HL-60 (cell line): Measurements from ENCODE around the gene DUSP1.

ENCODE experiments used
- DNase-seq, 2 experiments: peaks; one replicate each; pipeline ENCODE4 v3.0.0-alpha.2; 2010 to 2020; ENCODE audit warnings: low read depth in 1 of 2, low spot score in 1 of 2
- H3K27ac ChIP-seq: fragments of 250-450 bp; sonication (Bioruptor Pico); replicated peaks from 2 replicates; pipeline ENCODE4 v1.5.1; 2020; ENCODE audit warnings: mild to moderate bottlenecking, moderate library complexity
- H3K27me3 ChIP-seq: fragments of 250-450 bp; sonication (Bioruptor Pico); 2 replicates; pipeline ENCODE4 v1.5.1; 2021; ENCODE audit warnings: mild to moderate bottlenecking, moderate library complexity; ENCODE audit not compliant: insufficient read depth, poor library complexity, severe bottlenecking
- H3K4me3 ChIP-seq: replicated peaks from 2 replicates; pipeline ENCODE4 v1.5.1; 2011; ENCODE audit warnings: mild to moderate bottlenecking, control low read depth, low read length; ENCODE audit not compliant: insufficient read depth
- GABPA ChIP-seq: IDR thresholded peaks from 2 replicates; pipeline ENCODE4 v1.6.1; 2012; ENCODE audit warnings: low read depth
- POLR2AphosphoS5 ChIP-seq: IDR thresholded peaks from 2 replicates; pipeline ENCODE4 v1.6.1; 2012; ENCODE audit warnings: low read depth
- SPI1 ChIP-seq: IDR thresholded peaks from 2 replicates; pipeline ENCODE4 v1.6.1; 2012; ENCODE audit warnings: low read depth, mild to moderate bottlenecking, borderline replicate concordance
- TF ChIP-seq, protein P1 (sequence below): IDR thresholded peaks from one replicate; pipeline ENCODE4 v1.5.1; 2011; ENCODE audit warnings: low read length, control low read depth, inconsistent platforms; ENCODE audit not compliant: insufficient read depth
- TF ChIP-seq, protein P2 (sequence below): IDR thresholded peaks from 2 replicates; pipeline ENCODE4 v1.6.1; 2012; ENCODE audit warnings: low read depth; ENCODE audit not compliant: insufficient replicate concordance

The DUSP1 gene

DNA sequence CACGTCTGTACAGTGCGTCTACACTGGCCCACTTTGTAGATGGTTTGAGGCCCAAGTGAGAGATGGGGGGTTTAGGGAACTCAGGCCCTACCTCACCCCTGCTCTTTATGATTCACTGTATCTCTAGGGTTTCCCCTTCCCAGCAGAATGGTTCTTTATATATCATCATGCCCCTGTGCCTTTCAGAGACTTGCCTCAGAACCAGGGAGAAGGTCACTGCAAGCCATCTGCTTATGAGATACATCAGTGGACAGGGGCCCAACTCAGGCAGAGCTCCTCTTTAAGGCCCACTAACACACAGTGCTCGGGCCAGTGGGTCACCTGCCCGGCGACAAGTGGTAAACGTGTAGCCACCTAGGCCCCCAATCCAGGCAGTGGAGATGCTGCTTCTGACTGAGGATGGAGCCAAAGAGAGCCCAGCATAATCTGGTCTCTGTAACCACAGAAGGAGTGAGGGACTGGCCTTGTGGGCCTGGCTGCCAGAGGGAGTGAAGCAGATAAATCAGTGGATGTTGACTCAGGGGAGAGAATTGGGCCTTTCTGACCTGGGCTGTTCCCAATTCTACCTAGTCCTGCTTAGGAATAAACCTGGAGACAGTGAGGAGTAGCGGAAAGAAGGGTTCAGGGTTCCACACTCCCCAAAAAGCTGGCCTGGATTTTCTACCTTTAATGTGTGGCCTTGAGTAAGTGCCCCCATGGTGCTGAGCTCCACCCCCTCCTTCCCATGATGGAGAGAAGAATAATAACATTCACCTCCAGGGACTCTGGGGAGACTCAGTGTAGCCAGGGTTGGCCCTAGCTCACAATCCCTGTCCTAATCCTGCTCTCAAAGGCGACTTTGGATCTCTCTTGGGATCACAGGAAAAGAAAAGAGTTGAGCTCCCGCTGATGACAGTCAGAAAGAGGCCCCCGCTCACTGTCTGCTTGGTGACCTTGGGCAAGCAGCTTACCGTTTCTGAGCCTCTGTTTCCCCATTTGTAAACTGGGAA is 2.8 kb upstream of the DUSP1 start:
- DNase-seq: no peak
- Histone ChIP-seq H3K4me3 (no peak overlapping the region), H3K27me3 (peaks cover 21% of the 10 kb centered on the region), H3K27ac (0 out of 2 replicates have a peak overlapping the region, but pooled peaks have one; percentile 3)
- TF ChIP-seq POLR2AphosphoS5 (no peak), SPI1 (no peak), GABPA (no peak)
- TF ChIP-seq, protein P1, sequence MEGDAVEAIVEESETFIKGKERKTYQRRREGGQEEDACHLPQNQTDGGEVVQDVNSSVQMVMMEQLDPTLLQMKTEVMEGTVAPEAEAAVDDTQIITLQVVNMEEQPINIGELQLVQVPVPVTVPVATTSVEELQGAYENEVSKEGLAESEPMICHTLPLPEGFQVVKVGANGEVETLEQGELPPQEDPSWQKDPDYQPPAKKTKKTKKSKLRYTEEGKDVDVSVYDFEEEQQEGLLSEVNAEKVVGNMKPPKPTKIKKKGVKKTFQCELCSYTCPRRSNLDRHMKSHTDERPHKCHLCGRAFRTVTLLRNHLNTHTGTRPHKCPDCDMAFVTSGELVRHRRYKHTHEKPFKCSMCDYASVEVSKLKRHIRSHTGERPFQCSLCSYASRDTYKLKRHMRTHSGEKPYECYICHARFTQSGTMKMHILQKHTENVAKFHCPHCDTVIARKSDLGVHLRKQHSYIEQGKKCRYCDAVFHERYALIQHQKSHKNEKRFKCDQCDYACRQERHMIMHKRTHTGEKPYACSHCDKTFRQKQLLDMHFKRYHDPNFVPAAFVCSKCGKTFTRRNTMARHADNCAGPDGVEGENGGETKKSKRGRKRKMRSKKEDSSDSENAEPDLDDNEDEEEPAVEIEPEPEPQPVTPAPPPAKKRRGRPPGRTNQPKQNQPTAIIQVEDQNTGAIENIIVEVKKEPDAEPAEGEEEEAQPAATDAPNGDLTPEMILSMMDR: no peak
- TF ChIP-seq, protein P2, sequence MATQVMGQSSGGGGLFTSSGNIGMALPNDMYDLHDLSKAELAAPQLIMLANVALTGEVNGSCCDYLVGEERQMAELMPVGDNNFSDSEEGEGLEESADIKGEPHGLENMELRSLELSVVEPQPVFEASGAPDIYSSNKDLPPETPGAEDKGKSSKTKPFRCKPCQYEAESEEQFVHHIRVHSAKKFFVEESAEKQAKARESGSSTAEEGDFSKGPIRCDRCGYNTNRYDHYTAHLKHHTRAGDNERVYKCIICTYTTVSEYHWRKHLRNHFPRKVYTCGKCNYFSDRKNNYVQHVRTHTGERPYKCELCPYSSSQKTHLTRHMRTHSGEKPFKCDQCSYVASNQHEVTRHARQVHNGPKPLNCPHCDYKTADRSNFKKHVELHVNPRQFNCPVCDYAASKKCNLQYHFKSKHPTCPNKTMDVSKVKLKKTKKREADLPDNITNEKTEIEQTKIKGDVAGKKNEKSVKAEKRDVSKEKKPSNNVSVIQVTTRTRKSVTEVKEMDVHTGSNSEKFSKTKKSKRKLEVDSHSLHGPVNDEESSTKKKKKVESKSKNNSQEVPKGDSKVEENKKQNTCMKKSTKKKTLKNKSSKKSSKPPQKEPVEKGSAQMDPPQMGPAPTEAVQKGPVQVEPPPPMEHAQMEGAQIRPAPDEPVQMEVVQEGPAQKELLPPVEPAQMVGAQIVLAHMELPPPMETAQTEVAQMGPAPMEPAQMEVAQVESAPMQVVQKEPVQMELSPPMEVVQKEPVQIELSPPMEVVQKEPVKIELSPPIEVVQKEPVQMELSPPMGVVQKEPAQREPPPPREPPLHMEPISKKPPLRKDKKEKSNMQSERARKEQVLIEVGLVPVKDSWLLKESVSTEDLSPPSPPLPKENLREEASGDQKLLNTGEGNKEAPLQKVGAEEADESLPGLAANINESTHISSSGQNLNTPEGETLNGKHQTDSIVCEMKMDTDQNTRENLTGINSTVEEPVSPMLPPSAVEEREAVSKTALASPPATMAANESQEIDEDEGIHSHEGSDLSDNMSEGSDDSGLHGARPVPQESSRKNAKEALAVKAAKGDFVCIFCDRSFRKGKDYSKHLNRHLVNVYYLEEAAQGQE: no peak

DNA sequence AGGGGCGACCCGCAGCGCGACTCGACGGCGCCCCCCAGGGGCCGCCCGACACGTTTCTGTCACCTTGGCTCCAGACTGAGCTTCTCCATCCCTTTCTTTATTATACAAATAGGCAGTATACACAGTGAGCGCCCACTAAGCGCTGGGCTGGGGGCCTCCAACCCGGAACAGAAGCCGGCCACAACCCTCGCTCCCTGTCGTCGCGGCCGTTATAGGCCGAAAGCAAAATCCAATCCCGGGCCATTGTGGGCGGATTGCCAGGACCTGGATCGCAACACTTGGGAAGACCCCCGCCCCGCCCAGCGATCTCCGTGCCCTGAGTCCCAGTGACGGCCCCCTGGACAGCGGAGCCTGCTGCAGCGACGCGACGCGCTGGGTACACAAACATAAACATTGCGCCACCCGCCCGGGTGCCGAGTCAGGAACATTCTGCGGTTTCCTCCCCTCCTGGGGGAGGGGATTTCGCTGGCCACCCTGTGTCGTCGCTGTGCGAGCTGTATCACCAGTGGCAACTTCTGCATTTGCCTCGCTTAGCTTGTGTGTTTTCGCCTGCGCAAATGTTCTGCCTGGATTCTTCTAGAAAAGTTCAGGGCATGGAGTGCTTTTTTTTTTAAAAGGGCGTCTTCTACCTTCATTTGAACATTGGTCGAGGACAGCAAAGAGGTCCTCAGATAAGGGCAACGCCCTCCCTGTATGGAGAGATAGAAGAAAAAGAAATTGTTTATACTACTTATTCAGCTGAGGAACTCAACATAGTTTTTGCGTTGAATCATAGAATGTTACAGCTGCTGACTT is 1.3 kb upstream of the DUSP1 start:
- TF ChIP-seq, protein P1: peak; percentile 51
- TF ChIP-seq POLR2AphosphoS5: peak; percentile 84
- TF ChIP-seq, protein P2: peak; percentile 41
- no peak for TF ChIP-seq GABPA
- TF ChIP-seq SPI1: peak; percentile 31; the same call in 1 of the 2 replicates
- Histone ChIP-seq H3K4me3 (peak overlapping the region; percentile 41), H3K27ac (peak overlapping the region; percentile 84), H3K27me3 (peaks cover 21% of the 10 kb centered on the region)
- DNase-seq: peak; percentile 88 to 97

DNA sequence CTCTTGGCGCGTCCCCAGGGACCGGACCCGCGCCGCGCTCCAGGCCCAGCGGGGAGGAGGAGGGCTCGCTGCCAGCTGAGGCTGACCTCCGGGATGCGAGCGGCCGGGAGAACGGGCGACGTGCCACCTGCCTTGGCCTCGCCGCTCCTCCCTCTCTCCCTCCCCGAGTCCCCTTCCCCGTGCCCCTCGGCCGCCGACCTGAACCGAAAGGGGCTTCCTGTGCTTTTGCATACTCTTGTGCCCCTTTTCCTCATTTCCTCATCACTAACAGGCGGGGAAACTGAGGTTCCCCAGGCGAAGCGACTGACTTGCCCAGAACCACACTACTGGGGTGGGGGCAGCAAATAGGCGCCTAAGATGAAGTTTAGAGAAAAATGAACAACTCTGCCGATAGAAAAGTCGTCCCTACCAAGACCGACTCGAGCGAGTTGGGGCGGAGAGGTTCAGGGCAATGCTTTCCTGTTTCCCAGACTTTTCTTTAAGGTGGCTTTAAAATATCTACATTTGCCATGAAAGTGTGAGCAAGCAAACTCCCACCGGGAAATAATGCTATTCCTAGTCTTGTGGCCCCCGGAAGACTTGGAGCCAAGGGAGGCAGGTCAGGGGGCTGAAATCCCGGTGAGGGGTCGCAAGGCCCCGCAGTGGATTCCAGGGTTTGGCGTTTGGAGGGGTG is 580 bp upstream of the DUSP1 start:
- H3K27ac ChIP-seq: peak overlapping the region; percentile 84
- DNase-seq: no peak
- H3K4me3 ChIP-seq: peak overlapping the region; percentile 46
- peaks cover 21% of the 10 kb centered on the region for H3K27me3 ChIP-seq
- TF ChIP-seq, protein P1: no peak
- TF ChIP-seq, protein P2: no peak
- TF ChIP-seq SPI1 (no peak), POLR2AphosphoS5 (no peak), GABPA (no peak)
